GM13976 (cell line): Measurements from ENCODE around the gene MAGEB5.
"Not testable (repeated sequence)": the region's sequence is repeated elsewhere in the genome, so short reads cannot be mapped to it uniquely, and the experiment has no call there.

Experiments used
- DNase-seq: peaks from one replicate; pipeline ENCODE4 v3.0.0; 2012; ENCODE audit warnings: low spot score
- CTCF ChIP-seq: IDR thresholded peaks from 2 replicates; pipeline ENCODE4 v1.5.1; 2012; ENCODE audit warnings: borderline replicate concordance, mild to moderate bottlenecking; ENCODE audit not compliant: insufficient read depth; ENCODE audit errors: extremely low read depth, missing control alignments, control extremely low read depth
- in situ Hi-C: fragments of 300-500 bp; cut with MboI; formaldehyde crosslinking; loops from one replicate; pipeline ENCODE4 v1.12.0; 2022; ENCODE audit warnings: low sequenced_read_pairs, mixed read lengths, inconsistent platforms; ENCODE audit not compliant: unreplicated experiment

MAGEB5 gene

GRCh38 chrX:26215869-26216268, at the start of gene MAGEB5:
MAGEB5 (plus strand) TSS chrX:26216169; CDS start chrX:26217302, 1,133 bp downstream.
- TF ChIP-seq CTCF, result no peak
- no peak for DNase-seq
- in situ Hi-C loops, result no loop called here

DNA sequence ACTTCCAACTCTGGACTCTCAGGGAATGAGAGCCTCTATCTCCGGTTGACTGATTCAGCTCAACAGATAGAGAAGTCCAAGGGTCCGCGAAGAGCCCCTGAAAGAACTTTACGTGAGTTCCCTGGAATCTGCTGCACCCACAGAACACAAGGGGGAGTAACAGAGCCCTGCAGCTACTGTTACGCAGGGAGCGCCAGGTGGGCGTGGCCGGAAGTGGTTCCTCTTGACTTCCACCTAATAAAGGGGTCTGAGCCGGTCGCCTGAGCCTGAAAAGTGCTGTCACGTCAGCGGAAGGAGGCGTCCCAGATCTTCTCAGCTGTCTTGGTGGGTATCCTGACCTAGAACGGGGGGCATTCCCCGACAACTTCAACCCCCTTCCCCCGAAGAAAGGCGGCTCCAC, 23.8 kb upstream of the MAGEB5 start, which contains the start of gene MAGEB6:
Gene MAGEB6 (plus strand): TSS at position 237 of the 400 bp plus-strand sequence. CDS start 1,407 bp downstream, outside the sequence.
- in situ Hi-C loops, result no loop called here
- DNase-seq, result no peak
- TF ChIP-seq CTCF, result no peak

- in situ Hi-C loops, result no loop called here
- DNase-seq, result no peak
- no peak for TF ChIP-seq CTCF
Measured at GRCh38 chrX:26203561-26203960, 12.4 kb upstream of the MAGEB5 start.

- DNase-seq, in situ Hi-C loops: not testable (repeated sequence)
Measured at GRCh38 chrX:26204717-26205116, 11.3 kb upstream of the MAGEB5 start.

GRCh38 chrX:26208012-26208411, 8.0 kb upstream of the MAGEB5 start:
- in situ Hi-C loops, result no loop called here
- no peak for TF ChIP-seq CTCF
- no peak for DNase-seq

- TF ChIP-seq CTCF, result no peak
- in situ Hi-C loops, result no loop called here
- DNase-seq, result no peak
Measured at GRCh38 chrX:26219351-26219750, 3.4 kb downstream of the MAGEB5 start.

GRCh38 chrX:26234177-26234576, 18.2 kb downstream of the MAGEB5 start:
- no peak for DNase-seq
- no peak for TF ChIP-seq CTCF
- in situ Hi-C loops, result no loop called here
